ENCODE results near the gene ZNF23. TPM values are rescaled to one million over a fixed set of nuclear protein-coding genes. Genes with fewer than 3 reads are reported as not detected.
A peak's percentile ranks its signal among the peaks of the same experiment; 100 is the strongest.

Gene ZNF23
- total RNA-seq, 1 experiment from 2014 or later = 11.6 TPM

- Mint-ChIP-seq H3K9me3 (peaks cover 10% of the 10 kb centered on the region), H3K4me1 (no peaks in the 10 kb centered on the region), H3K27ac (no peak overlapping the region), H3K4me3 (no peak overlapping the region), H3K27me3 (ENCODE audit: low read depth) (no peaks in the 10 kb centered on the region; the same call in none of the 2 replicates), H3K36me3 (no peaks in the 10 kb centered on the region)
- CTCF ChIA-PET = interaction anchor here (0.5 to 5.3 kb wide), 34 partner anchors 9 to 249 kb away, joined by 3 to 42 read pairs (median 6); partner anchors contain the start of genes CHST4, ZNF19 and ZNF23
- TF ChIP-seq CTCF (IDR thresholded peaks at IDR 0.05) = peak; percentile 34
- TF ChIP-seq NR3C1 (CRISPR knock-in tag; conservative IDR thresholded peaks at IDR 0.05; ENCODE audit: low read depth) = no peak
- peak; percentile 91 for ATAC-seq
- POLR2A ChIA-PET = interaction anchor here (0.9 kb wide), 2 partner anchors 26 to 27 kb away, joined by 3 read pairs; no protein-coding TSS in a partner anchor
- DNase-seq (ENCODE audit: low spot score) = peak; percentile 44
Observed at GRCh38 chr16:71499775-71500364, 37.8 kb upstream of the ZNF23 start.

- peaks cover 6% of the 10 kb centered on the region; the same call in 1 of the 2 replicates for H3K9me3 Mint-ChIP-seq
- DNase-seq (ENCODE audit: low spot score) = no peak
- H3K36me3 Mint-ChIP-seq = no peaks in the 10 kb centered on the region
- ChIA-PET CTCF (interaction anchor here (0.7 to 5.3 kb wide), 9 partner anchors 8 to 186 kb away, joined by 3 to 42 read pairs (median 4); partner anchors contain the start of gene ZNF19), POLR2A (no interaction called here)
- H3K27me3 Mint-ChIP-seq (ENCODE audit: low read depth) = no peaks in the 10 kb centered on the region; the same call in none of the 2 replicates
- no peak overlapping the region for H3K27ac Mint-ChIP-seq
- no peaks in the 10 kb centered on the region for H3K4me1 Mint-ChIP-seq
- no peak overlapping the region for H3K4me3 Mint-ChIP-seq
- no peak for TF ChIP-seq ARID4B (CRISPR knock-in tag; IDR thresholded peaks at IDR 0.05; ENCODE audit: borderline replicate concordance)
- no peak for TF ChIP-seq STAT6 (CRISPR knock-in tag; conservative IDR thresholded peaks at IDR 0.05; ENCODE audit: low read depth)
- TF ChIP-seq CREB1 (CRISPR knock-in tag; IDR thresholded peaks at IDR 0.05) = no peak
- TF ChIP-seq ZNF416 (CRISPR knock-in tag; IDR thresholded peaks at IDR 0.05) = no peak
- TF ChIP-seq NR1H2 (CRISPR knock-in tag; IDR thresholded peaks at IDR 0.05) = no peak
- TF ChIP-seq TEAD4 (CRISPR knock-in tag; IDR thresholded peaks at IDR 0.05) = no peak
- TF ChIP-seq ZNF219 (CRISPR knock-in tag; IDR thresholded peaks at IDR 0.05; ENCODE audit: borderline replicate concordance) = no peak
- no peak for TF ChIP-seq PRRX2 (CRISPR knock-in tag; IDR thresholded peaks at IDR 0.05)
- no peak for TF ChIP-seq ZBTB21 (CRISPR knock-in tag; IDR thresholded peaks at IDR 0.05; ENCODE audit: borderline replicate concordance)
- no peak for TF ChIP-seq ZNF512 (CRISPR knock-in tag; IDR thresholded peaks at IDR 0.05; ENCODE audit: borderline replicate concordance)
- no peak for TF ChIP-seq HMGA2 (CRISPR knock-in tag; IDR thresholded peaks at IDR 0.05)
- TF ChIP-seq ZNF396 (CRISPR knock-in tag; IDR thresholded peaks at IDR 0.05; ENCODE audit: borderline replicate concordance) = no peak
- peak; percentile 41; the same call in 1 of the 2 replicates for ATAC-seq
Observed at GRCh38 chr16:71498031-71498430, 36.0 kb upstream of the ZNF23 start.
